Activated naive CD4-positive, alpha-beta T cell treated with anti-CD3 and anti-CD28 coated beads for 36 hours (primary cell): ENCODE results near the gene C2orf42. TPM values are rescaled to one million over a fixed set of nuclear protein-coding genes. Genes with fewer than 3 reads are reported as not detected.
"Not testable (repeated sequence)": the region's sequence is repeated elsewhere in the genome, so short reads cannot be mapped to it uniquely, and the experiment has no call there.

Experiments used
- CTCF ChIA-PET: fragments of 350-600 bp; sonication (Branson Sonifier 250); formaldehyde crosslinking; loops from one replicate; lab custom pipeline; 2021; ENCODE audit warnings: antibody characterized with exemption; lab: Charles Lee
- DNase-seq: peaks from one replicate; pipeline ENCODE4 v3.0.0-alpha.2; 2020
- H3K27ac Mint-ChIP-seq: one replicate; pipeline ENCODE4 v1.8.0; 2021; ENCODE audit warnings: mild to moderate bottlenecking, mixed read lengths
- H3K27me3 Mint-ChIP-seq: one replicate; pipeline ENCODE4 v1.8.0; 2021; ENCODE audit warnings: low read depth, mixed read lengths
- H3K36me3 Mint-ChIP-seq: one replicate; pipeline ENCODE4 v1.8.0; 2021; ENCODE audit warnings: low read depth, mixed read lengths
- H3K4me1 Mint-ChIP-seq: one replicate; pipeline ENCODE4 v1.8.0; 2021; ENCODE audit warnings: low read depth, mixed read lengths
- H3K4me3 Mint-ChIP-seq: one replicate; pipeline ENCODE4 v1.8.0; 2021; ENCODE audit warnings: mild to moderate bottlenecking, moderate library complexity, mixed read lengths
- H3K9me3 Mint-ChIP-seq: one replicate; pipeline ENCODE4 v1.8.0; 2021; ENCODE audit warnings: mixed read lengths
- intact Hi-C: fragments of 100-400 bp; cut with micrococcal nuclease; formaldehyde crosslinking; loops from one replicate; pipeline ENCODE4 v1.15.1; 2023
- total RNA-seq, 2 experiments: library from RNA; stranded (reverse); gene quantifications; one replicate each; pipeline ENCODE4 v1.2.3, GENCODE V29; 2021

The C2orf42 gene
- total RNA-seq, 2 experiments from 2014 or later: 19.2 to 23.3 TPM

DNA sequence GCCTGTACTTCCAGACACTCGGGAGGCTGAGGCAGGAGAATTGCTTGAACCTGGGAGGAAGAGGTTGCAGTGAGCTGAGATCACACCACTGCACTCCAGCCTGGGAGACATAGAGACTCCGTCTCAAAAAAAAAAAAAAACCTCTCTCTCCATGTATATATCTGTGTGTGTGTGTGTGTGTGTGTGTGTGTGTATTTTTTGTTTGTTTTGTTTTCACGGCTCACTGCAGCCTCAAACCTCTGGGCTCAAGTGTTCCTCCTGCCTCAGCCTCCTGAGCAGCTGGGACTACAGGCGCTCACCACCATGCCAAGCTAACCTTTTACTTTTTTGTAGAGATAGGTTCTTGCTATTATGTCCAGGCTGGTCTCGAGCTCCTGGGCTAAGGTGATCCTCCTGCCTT lies 80.4 kb downstream of the C2orf42 start:
- CTCF ChIA-PET: interaction anchor here (0.7 kb wide), 1 partner anchor 21 kb away, joined by 3 read pairs; no protein-coding TSS in a partner anchor
- H3K36me3 Mint-ChIP-seq, H3K27me3 Mint-ChIP-seq, H3K27ac Mint-ChIP-seq, DNase-seq, intact Hi-C loops, H3K9me3 Mint-ChIP-seq, H3K4me3 Mint-ChIP-seq: not testable (repeated sequence)
- H3K4me1 Mint-ChIP-seq: peaks cover 56% of the 10 kb centered on the region

DNA sequence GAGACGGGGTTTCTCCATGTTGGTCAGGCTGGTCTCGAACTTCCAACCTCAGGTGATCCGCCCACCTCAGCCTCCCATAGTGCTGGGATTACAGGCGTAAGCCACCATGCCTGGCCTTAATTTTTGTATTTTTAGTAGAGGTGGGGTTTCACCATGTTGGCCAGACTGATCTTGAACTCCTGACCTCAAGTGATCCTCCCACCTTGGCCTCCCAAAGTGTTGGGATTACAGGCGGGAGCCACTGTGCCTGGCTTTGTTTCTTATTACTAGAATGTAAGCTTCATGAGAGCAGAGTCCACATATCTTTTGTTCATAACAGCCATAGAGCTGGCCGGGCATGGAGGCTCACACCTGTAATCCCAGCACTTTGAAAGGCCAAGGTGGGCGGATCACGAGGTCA lies 84.7 kb downstream of the C2orf42 start:
- H3K27me3 Mint-ChIP-seq, H3K4me3 Mint-ChIP-seq, H3K36me3 Mint-ChIP-seq, intact Hi-C loops, DNase-seq, H3K9me3 Mint-ChIP-seq, H3K27ac Mint-ChIP-seq: not testable (repeated sequence)
- CTCF ChIA-PET: interaction anchor here (0.7 to 1.7 kb wide), 4 partner anchors 9 to 27 kb away, joined by 3 to 7 read pairs (median 4); no protein-coding TSS in a partner anchor
- peaks cover 68% of the 10 kb centered on the region for H3K4me1 Mint-ChIP-seq

DNA sequence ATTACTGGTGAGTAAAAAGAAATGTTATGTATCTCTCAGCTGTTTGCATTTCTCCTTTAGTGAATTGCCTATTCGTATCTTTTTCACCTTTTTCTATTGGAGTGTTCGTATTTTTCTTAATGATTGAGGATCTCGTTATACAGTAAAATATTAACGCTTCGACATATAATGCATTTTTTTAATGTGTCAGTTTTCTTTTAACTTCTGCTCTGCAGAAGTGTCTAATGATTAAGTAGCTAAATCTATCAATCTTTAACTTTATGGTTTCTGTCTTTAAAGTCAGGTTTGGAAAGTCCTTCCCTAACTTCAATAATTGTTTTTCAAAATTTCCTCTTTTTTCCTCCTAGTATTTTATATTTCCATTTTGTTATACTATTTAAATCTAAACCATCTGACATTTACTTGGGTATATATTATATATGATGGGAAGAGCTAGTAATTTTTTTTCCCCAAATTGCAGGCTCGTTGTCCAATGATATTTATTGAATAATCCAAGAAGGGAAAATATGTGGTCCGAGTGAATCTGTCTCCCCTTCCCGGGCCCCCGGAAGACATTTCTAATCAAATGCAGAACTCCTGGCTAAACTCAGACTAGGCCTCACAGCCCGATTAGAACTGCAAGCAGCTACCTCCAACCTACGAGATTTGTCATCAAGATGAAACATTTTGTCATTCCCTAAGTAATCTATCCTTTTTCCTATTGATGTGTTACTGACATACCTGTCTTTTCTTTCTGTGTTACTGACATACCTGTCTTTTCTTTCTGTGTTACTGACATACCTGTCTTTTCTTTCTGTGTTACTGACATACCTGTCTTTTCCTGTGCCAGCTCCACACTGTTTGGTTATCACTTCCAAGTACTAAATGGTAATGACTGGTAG lies 86.3 kb downstream of the C2orf42 start:
- peak; percentile 81 for DNase-seq
- Mint-ChIP-seq H3K4me3 (peak overlapping the region; percentile 72), H3K4me1 (peaks cover 58% of the 10 kb centered on the region), H3K27me3 (no peaks in the 10 kb centered on the region), H3K9me3 (no peaks in the 10 kb centered on the region), H3K27ac (peak overlapping the region; percentile 93), H3K36me3 (no peaks in the 10 kb centered on the region)
- CTCF ChIA-PET: interaction anchor here (0.6 to 1.9 kb wide), 12 partner anchors 10 to 115 kb away, joined by 3 to 13 read pairs (median 4); no protein-coding TSS in a partner anchor
- intact Hi-C loops: loop anchor here (1.0 kb wide), 4 partner anchors 9 to 30 kb away; partner anchors contain the start of gene PCBP1

DNA sequence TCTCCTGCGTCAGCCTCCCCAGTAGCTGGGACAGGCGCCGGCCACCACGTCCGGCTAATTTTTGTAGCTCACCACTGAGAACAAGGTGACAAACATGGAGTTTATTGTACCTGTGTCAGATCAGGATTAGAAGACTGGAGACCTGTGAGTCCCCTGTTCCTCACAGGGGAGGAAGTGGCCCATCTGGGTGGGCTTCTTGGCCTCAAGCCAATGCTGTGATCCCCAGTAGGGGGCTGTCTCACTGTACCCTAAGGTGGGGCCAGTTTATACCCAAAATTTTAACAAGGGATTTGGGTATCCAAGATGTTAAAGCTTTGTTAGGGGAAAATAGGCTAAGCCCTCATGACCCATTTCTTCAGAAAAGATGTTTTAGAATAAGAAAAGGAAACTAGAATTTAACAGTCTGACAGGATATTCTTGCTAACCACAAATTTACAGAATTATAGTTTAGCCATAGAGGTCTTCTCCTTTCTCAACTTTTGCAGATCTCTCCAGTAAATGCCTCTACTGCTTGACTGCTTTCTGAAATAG lies 87.2 kb downstream of the C2orf42 start:
- Mint-ChIP-seq H3K4me3 (peak overlapping the region; percentile 72), H3K9me3 (no peaks in the 10 kb centered on the region), H3K27ac (peak overlapping the region; percentile 93), H3K36me3 (no peaks in the 10 kb centered on the region), H3K27me3 (no peaks in the 10 kb centered on the region), H3K4me1 (peaks cover 59% of the 10 kb centered on the region)
- no peak for DNase-seq
- CTCF ChIA-PET: interaction anchor here (0.7 to 1.9 kb wide), 5 partner anchors 9 to 37 kb away, joined by 3 to 13 read pairs (median 5); no protein-coding TSS in a partner anchor
- intact Hi-C loops: loop anchor here (1.0 kb wide), 4 partner anchors 8 to 31 kb away; partner anchors contain the start of gene PCBP1

DNA sequence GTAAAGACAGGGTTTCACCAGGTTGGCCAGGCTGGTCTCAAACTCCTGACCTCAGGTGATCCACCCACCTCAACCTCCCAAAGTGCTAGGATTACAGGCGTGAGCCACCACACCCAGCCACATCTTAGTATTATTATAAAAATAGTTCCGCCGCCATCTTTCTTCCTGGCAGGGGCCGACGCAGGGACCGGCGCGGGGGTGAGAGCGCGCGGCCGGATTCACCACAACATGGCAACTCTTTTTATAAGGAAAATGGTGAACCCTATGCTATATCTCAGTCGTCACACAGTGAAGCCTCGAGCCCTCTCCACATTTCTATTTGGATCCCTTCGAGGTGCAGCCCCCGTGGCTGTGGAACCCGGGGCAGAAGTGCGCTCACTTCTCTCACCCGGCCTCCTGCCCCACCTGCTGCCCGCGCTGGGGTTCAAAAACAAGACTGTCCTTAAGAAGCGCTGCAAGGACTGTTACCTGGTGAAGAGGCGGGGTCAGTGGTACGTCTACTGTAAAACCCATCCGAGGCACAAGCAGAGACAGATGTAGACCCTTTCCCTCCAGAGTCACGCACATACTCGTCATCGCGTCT lies 88.4 kb downstream of the C2orf42 start:
- H3K27me3 Mint-ChIP-seq, DNase-seq, H3K36me3 Mint-ChIP-seq, intact Hi-C loops, H3K4me3 Mint-ChIP-seq, H3K27ac Mint-ChIP-seq, CTCF ChIA-PET, H3K9me3 Mint-ChIP-seq: not testable (repeated sequence)
- H3K4me1 Mint-ChIP-seq: peaks cover 54% of the 10 kb centered on the region

DNA sequence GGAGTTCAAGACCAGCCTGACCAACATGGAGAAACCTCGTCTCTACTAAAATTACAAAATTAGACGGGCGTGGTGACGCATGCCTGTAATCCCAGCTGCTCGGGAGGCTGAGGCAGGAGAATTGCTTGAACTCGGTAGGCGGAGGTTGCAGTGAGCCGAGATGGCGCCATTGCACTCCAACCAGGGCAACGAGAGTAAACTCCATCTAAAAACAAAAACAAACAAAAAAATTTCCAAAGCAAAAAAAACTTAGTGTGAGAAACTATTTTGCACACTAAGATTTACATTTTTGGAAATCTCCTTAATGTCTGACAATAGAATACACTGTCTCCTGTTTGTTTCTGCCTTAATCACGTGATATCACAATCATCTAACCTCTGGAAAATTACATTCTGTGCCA lies 89.1 kb downstream of the C2orf42 start:
- H3K36me3 Mint-ChIP-seq, CTCF ChIA-PET, H3K27ac Mint-ChIP-seq, H3K4me3 Mint-ChIP-seq, H3K9me3 Mint-ChIP-seq, DNase-seq, H3K27me3 Mint-ChIP-seq, intact Hi-C loops: not testable (repeated sequence)
- H3K4me1 Mint-ChIP-seq: peaks cover 49% of the 10 kb centered on the region

DNA sequence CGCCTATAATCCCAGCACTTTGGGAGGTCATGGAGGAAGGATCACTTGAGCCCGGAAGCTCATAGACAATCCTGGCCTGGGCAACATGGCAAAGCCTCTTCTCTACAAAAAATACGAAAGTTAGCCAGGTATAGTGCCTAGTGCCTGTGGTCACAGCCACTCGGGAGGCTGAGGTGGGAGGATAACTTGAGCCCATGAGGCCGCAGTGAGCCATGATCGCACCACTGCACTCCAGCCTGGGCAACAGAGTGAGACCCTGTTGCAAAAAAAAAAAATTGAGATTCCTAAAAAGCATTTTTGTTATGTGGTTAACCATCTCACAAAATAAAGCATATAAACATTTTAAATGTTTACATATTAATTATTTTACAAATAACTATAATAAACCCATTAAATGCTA lies 89.6 kb downstream of the C2orf42 start:
- CTCF ChIA-PET: no interaction called here
- Mint-ChIP-seq H3K4me1 (peaks cover 49% of the 10 kb centered on the region), H3K27me3 (no peaks in the 10 kb centered on the region), H3K36me3 (no peaks in the 10 kb centered on the region), H3K9me3 (no peaks in the 10 kb centered on the region), H3K27ac (no peak overlapping the region), H3K4me3 (no peak overlapping the region)
- DNase-seq: no peak
- intact Hi-C loops: no loop called here

Other genes starting within 250 kb of the C2orf42 start
- under 1 TPM; 0.41 to 0.59 TPM for gene ASPRV1, start 229.4 kb downstream of the C2orf42 start, total RNA-seq
- gene PCBP1, start 103.5 kb downstream of the C2orf42 start, total RNA-seq: 100 to 1,000 TPM; 363 to 374 TPM
- gene TIA1, start 57.6 kb upstream of the C2orf42 start, total RNA-seq: 10 to 100 TPM; 83.2 to 83.9 TPM
- 1 to 10 TPM; 7.9 to 8.5 TPM for gene PCYOX1, start 67.1 kb upstream of the C2orf42 start, total RNA-seq
- gene SNRPG, start 102.7 kb upstream of the C2orf42 start, total RNA-seq: 100 to 1,000 TPM; 439 to 458 TPM
- 10 to 100 TPM; 41.9 to 44.0 TPM for gene FAM136A, start 111.0 kb upstream of the C2orf42 start, total RNA-seq